GM19351 (cell line): Measurements from ENCODE around the gene GGT7.
"Not testable (repeated sequence)": the region's sequence is repeated elsewhere in the genome, so short reads cannot be mapped to it uniquely, and the experiment has no call there.

Source experiments
- ATAC-seq: cut with Tn5 transposase; IDR thresholded peaks from one replicate; pipeline ENCODE4 v1.9.1; 2021; ENCODE audit warnings: mild to moderate bottlenecking, moderate library complexity; ENCODE audit not compliant: unreplicated experiment

GGT7 gene

GRCh38 chr20:34872622-34873224 is at the start of gene GGT7:
TSS of gene GGT7 (minus strand) at chr20:34872856. CDS start at chr20:34872815, 41 bp downstream.
- ATAC-seq = peak; percentile 49

GRCh38 chr20:34921436-34921835 is 48.8 kb upstream of the GGT7 start:
- no peak for ATAC-seq

- no peak for ATAC-seq
Measured at GRCh38 chr20:34920055-34920454, 47.4 kb upstream of the GGT7 start.

GRCh38 chr20:34916774-34917354 is 44.2 kb upstream of the GGT7 start:
- no peak for ATAC-seq

- ATAC-seq = no peak
Measured at GRCh38 chr20:34915749-34916455, 43.2 kb upstream of the GGT7 start.

GRCh38 chr20:34915131-34915530 is 42.5 kb upstream of the GGT7 start:
- ATAC-seq = no peak

- no peak for ATAC-seq
Measured at GRCh38 chr20:34907616-34908469, 35.2 kb upstream of the GGT7 start.

GRCh38 chr20:34904202-34904621 is 31.6 kb upstream of the GGT7 start:
- ATAC-seq = no peak

GRCh38 chr20:34898731-34899130 is 26.1 kb upstream of the GGT7 start:
- ATAC-seq = not testable (repeated sequence)

- not testable (repeated sequence) for ATAC-seq
Measured at GRCh38 chr20:34898129-34898528, 25.5 kb upstream of the GGT7 start.

GRCh38 chr20:34896086-34896621 is 23.5 kb upstream of the GGT7 start:
- ATAC-seq = no peak

- no peak for ATAC-seq
Measured at GRCh38 chr20:34895465-34895864, 22.8 kb upstream of the GGT7 start.

GRCh38 chr20:34894723-34895122 is 22.1 kb upstream of the GGT7 start:
- no peak for ATAC-seq

GRCh38 chr20:34892671-34893070 is 20.0 kb upstream of the GGT7 start:
- ATAC-seq = no peak

GRCh38 chr20:34891166-34892062 is 18.8 kb upstream of the GGT7 start:
- no peak for ATAC-seq

GRCh38 chr20:34888468-34888867 is 15.8 kb upstream of the GGT7 start:
- no peak for ATAC-seq

- no peak for ATAC-seq
Measured at GRCh38 chr20:34887023-34887422, 14.4 kb upstream of the GGT7 start.

- ATAC-seq = no peak
Measured at GRCh38 chr20:34886122-34886521, 13.5 kb upstream of the GGT7 start.

GRCh38 chr20:34884260-34884659 is 11.6 kb upstream of the GGT7 start:
- ATAC-seq = no peak

- no peak for ATAC-seq
Measured at GRCh38 chr20:34883809-34884208, 11.2 kb upstream of the GGT7 start.
